ENCODE measurements around the gene SCYGR1.

DNA sequence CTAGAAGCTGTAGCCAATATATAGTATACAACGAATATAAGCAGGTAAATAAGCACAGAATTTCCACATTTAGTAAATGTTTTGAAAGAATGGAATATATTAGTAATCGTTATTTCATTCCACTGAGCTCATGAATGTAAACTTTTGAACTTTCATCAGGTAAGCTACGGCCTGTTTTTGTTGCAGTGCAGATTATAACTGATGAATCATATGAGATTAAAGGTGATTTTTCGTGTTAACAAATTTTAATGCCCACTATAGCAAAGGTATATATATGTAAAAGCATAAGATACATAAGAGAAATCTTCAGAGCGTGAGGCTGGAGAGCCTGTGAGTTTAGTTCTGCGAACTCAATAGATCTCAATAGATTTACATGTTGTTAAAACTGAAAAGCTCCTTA, 1.1 kb downstream of the SCYGR1 start:
- TF ChIP-seq EP300 (conservative IDR thresholded peaks at IDR 0.05; ENCODE audit: poor library complexity, severe bottlenecking), result no peak
- no peak for TF ChIP-seq POLR2AphosphoS5 (IDR thresholded peaks at IDR 0.05)
- no peak for TF ChIP-seq CTCF (IDR thresholded peaks at IDR 0.05; ENCODE audit: poor library complexity, severe bottlenecking)
- TF ChIP-seq EZH2 (IDR thresholded peaks at IDR 0.05; ENCODE audit: borderline replicate concordance, insufficient read depth, low read length, poor library complexity, severe bottlenecking), result no peak
- TF ChIP-seq RAD21 (conservative IDR thresholded peaks at IDR 0.05), result no peak
- no peak for TF ChIP-seq REST (IDR thresholded peaks at IDR 0.05; ENCODE audit: borderline replicate concordance)
- TF ChIP-seq MXI1 (conservative IDR thresholded peaks at IDR 0.05; ENCODE audit: poor library complexity, severe bottlenecking), result no peak
- no peak for TF ChIP-seq TAF1 (IDR thresholded peaks at IDR 0.05; ENCODE audit: low read depth)
- no peak for TF ChIP-seq SMC3 (conservative IDR thresholded peaks at IDR 0.05; ENCODE audit: poor library complexity)
